AG09319 (cell line): ENCODE data around the gene ZSWIM6.

Source experiments
- DNase-seq: peaks from one replicate; pipeline ENCODE4 v3.0.0-alpha.2; 2010; ENCODE audit warnings: low read depth; ENCODE audit errors: extremely low read depth
- CTCF ChIP-seq: IDR thresholded peaks from 2 replicates; pipeline ENCODE4 v1.5.1; 2011; ENCODE audit warnings: low read depth, mild to moderate bottlenecking, inconsistent platforms, low read length, moderate library complexity

Gene ZSWIM6

GRCh38 chr5:61289669-61290306 lies 42.3 kb upstream of the ZSWIM6 start:
- no peak for TF ChIP-seq CTCF
- DNase-seq = no peak

GRCh38 chr5:61290791-61291210 lies 41.3 kb upstream of the ZSWIM6 start:
- no peak for TF ChIP-seq CTCF
- no peak for DNase-seq

- TF ChIP-seq CTCF = no peak
- DNase-seq = no peak
Observed at GRCh38 chr5:61292062-61292657, 39.9 kb upstream of the ZSWIM6 start.

GRCh38 chr5:61293071-61293470 lies 39.0 kb upstream of the ZSWIM6 start:
- no peak for TF ChIP-seq CTCF
- no peak for DNase-seq

- TF ChIP-seq CTCF = no peak
- no peak for DNase-seq
Observed at GRCh38 chr5:61293873-61294272, 38.2 kb upstream of the ZSWIM6 start.

GRCh38 chr5:61295365-61295764 lies 36.7 kb upstream of the ZSWIM6 start:
- no peak for TF ChIP-seq CTCF
- DNase-seq = no peak

GRCh38 chr5:61298066-61298465 lies 34.0 kb upstream of the ZSWIM6 start:
- no peak for DNase-seq
- TF ChIP-seq CTCF = no peak
